ENCODE measurements around the gene TPSB2.

DNA sequence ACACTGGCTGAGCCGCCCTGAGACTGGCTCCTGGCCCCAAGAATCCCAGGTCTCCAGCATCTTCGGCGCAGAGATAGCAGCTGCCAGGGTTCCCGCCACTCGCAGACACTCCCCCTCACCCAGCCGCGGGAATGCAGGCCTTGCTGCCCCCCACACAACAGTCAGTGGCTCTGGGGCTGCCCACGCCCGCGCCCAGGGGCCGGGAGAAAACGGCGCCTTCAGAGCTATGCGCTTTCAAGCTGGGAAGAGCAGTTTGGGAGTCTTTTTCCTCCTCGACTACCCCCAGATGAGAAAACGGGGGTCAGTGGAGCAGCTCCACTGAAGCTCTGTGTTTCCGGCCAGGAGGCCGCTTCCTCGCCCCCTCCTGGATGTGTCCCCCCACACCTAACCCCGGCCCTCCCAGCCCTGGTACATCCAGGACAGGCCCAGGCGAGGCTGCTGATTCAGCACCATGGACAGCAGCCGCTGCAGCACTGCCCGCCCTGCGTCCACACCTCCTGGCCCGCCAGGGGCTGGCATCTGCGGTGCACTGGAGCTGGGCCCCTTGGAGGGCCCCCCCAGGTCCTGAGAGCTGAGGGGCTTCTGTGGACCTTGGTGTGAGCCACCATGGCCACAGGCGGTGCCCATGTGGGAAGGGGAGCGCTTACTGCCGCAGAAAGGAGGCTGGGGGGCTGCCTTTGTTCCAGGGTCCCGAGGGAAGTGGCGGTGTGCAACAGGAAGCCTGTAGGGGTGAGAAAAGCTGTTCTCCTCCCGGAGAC, 41.4 kb downstream of the TPSB2 start:
- TF ChIP-seq, protein P1, sequence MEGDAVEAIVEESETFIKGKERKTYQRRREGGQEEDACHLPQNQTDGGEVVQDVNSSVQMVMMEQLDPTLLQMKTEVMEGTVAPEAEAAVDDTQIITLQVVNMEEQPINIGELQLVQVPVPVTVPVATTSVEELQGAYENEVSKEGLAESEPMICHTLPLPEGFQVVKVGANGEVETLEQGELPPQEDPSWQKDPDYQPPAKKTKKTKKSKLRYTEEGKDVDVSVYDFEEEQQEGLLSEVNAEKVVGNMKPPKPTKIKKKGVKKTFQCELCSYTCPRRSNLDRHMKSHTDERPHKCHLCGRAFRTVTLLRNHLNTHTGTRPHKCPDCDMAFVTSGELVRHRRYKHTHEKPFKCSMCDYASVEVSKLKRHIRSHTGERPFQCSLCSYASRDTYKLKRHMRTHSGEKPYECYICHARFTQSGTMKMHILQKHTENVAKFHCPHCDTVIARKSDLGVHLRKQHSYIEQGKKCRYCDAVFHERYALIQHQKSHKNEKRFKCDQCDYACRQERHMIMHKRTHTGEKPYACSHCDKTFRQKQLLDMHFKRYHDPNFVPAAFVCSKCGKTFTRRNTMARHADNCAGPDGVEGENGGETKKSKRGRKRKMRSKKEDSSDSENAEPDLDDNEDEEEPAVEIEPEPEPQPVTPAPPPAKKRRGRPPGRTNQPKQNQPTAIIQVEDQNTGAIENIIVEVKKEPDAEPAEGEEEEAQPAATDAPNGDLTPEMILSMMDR (IDR thresholded peaks at IDR 0.05; ENCODE audit: low read depth, low read length, poor library complexity, severe bottlenecking), result no peak
- no peak for TF ChIP-seq EZH2phosphoT487 (IDR thresholded peaks at IDR 0.05; ENCODE audit: borderline replicate concordance, low read length)

Data from DOHH2 (cell line).